NCI-H82 (cell line): ENCODE data around the gene SRGN.
"Not testable (repeated sequence)": the region's sequence is repeated elsewhere in the genome, so short reads cannot be mapped to it uniquely, and the experiment has no call there.

ENCODE experiments used
- DNase-seq: peaks from one replicate; lab custom pipeline; 2025; lab: John Stamatoyannopoulos, UW

The SRGN gene, protein sequence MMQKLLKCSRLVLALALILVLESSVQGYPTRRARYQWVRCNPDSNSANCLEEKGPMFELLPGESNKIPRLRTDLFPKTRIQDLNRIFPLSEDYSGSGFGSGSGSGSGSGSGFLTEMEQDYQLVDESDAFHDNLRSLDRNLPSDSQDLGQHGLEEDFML

DNA sequence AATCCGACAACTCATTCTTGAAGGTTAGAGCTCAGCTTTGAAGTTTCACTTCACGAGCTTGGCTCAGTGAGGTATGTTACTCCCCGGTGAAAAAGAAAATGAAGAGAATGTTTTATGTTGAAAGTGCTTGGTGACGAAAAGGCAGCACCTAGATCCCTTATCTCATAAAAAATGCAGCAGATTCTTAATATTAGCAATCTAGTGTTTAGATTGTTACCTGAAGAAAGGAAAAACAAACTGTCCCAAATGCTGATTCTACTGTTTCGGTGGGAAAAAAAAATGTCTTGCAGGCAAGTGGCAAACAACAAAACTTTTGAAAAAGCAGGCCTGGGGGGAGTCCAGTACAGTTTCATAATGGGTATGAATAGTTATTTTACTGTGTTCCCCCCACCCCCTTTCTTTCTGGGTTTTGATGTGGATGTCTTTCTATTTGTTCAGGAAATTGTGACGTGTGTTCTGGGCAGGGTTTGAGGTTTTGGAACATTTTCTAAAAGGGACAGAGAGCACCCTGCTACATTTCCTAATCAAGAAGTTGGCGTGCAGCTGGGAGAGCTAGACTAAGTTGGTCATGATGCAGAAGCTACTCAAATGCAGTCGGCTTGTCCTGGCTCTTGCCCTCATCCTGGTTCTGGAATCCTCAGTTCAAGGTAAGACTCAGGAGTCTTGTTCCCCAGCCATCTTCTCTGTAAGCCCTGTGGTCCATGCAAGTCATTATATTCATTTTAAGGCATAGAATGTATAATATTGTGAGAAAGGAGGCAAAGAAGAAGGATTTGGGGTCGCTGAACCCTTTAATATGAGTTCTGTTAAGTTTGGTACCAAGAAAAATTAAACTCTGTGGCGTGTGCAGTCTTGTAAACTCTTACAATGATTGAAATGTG is at the start of gene SRGN:
TSS of gene SRGN (plus strand) at position 514 of the 881 bp plus-strand sequence. CDS start at position 569, 55 bp downstream.
- DNase-seq = no peak

DNA sequence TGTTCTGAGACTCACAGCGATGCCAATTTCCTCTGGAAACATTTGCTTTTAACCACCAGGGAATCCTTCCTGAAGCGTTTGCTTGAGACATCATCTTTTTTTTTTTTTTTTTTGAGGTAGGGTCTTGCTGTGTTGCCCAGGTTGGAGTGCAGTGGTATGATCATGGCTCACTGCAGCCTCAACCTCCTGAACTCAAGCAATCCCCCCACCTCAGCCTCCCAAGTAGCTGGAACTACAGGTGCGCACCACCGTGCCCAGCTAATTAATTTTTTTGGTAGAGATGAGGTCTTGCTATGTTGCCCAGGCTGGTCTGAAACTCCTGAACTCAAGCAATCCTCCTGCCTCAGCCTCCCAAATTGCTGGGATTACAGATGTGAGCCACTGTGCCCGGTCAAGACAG is 47.0 kb upstream of the SRGN start:
- not testable (repeated sequence) for DNase-seq

DNA sequence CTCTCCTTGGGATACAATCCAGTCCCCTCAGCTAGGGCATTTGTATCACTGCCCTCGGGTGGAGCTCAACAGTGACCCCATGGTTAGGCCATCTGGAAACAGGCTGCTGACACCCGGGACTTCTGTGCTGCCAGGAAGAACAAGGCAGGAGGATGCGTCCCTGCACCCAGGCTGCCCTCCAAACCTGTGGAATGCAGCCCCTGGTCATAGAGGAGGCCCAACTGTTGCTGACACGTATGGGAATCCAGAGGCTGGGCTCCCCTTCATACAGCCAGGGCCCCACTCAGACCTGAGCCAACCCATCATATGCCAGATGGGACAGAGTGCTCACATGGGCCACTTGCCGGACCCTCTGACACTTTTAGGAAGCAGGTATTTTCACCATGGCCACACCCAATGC is 45.5 kb upstream of the SRGN start:
- DNase-seq = no peak

DNA sequence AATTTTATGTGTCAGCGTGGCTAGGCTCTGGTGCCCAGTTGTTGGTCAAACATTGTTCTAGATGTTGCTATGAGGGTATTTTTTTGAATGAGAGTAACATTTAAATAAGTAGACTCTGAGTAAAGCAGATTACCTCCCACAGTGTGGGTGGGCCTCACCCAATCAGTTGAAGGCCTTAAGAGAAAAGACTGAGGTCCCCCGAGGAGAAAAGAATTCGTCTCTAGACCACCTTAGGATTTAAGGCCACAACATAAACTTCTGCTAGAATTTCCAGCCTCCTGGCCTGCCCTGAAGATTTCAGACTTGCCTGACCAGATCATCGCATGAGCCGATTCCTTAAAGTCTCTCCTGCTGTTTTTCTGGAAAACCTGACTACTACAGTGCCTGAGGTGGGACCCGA is 45.1 kb upstream of the SRGN start:
- no peak for DNase-seq

DNA sequence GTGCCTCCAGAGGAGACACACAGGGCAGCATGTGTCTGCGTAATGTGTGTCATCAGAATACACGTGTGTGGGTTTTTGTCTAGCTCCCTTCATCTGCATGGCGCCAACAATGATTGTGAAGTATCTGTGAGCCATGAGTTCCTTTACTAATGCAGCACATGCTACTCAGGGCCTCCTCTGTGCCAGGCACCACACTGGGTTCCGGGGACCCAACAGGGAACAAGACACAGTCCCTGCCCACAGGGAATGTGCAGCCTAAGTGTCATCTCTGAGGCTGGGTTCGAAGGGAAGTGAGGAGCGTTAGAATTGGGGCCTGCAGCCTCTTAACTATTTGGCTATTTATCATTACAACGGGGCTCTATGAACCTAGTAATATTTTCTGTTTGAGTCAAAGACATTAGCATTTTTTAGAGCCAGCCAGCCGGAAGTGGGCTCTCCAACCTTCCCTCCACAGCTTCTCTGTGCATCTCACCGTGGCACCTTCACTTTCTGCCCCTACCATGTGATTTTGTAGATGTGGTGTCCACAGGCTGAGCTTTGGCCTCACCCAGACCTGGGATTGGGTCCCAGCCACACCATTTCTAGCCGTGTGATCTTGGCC is 43.9 kb upstream of the SRGN start:
- DNase-seq = no peak

DNA sequence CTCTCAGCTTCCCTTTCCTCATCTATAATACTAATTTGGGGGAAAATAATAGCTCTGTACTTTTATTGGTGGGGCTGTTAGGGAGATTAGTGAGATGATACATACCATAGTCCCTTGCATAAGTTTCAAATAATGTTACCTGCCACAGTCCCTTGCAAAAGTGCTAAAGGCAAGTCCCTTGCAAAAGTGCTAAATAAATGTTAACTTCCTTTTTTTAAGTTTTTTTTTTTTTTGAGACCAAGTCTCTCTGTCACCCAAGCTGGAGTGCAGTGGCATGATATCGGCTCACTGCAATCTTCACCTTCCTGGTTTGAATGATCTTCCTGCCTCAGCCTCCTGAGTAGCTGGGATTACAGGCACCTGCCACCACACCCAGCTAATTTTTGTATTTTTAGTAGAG is 43.4 kb upstream of the SRGN start:
- no peak for DNase-seq

DNA sequence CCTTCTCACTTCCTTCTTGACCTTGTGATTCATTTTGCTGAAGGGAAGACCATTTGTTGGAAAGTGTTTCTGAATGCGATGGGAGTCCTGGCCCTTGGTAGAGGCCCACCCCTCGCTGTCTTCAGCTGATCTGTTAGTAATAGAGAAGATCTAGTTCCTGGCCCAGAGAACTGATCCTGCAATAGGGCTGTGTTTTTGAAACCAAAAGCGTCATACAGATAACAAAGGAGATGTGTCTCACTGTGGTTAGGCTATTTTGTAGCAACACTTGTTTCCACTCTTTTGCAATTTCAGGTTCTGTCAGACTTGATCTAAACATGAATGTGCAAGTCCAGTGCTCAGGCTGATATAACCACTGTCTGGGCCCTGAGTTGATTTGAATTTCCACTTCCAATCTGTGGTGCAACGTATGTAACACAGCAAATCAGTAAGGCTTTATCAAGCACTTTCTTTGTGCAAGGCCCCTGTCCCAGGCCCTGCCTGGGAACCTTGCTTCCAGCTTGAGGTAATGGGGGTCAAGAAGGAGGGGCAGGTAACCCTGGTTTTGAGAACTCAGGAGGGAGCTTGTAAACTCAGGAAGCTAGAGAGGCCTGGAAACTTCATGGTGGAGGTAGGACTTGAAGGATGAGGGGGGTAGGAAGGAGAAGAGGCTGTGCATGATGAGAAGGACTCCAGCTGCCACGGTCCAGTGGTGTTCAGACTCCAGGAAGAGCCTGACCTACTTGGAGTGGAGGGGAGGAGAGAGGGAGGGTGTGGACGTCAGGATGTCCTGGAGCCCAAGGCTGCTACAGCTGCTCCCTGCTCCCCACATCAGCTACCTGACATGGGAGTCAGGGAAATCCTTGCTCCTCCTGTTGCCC is 42.2 kb upstream of the SRGN start:
- DNase-seq = no peak

DNA sequence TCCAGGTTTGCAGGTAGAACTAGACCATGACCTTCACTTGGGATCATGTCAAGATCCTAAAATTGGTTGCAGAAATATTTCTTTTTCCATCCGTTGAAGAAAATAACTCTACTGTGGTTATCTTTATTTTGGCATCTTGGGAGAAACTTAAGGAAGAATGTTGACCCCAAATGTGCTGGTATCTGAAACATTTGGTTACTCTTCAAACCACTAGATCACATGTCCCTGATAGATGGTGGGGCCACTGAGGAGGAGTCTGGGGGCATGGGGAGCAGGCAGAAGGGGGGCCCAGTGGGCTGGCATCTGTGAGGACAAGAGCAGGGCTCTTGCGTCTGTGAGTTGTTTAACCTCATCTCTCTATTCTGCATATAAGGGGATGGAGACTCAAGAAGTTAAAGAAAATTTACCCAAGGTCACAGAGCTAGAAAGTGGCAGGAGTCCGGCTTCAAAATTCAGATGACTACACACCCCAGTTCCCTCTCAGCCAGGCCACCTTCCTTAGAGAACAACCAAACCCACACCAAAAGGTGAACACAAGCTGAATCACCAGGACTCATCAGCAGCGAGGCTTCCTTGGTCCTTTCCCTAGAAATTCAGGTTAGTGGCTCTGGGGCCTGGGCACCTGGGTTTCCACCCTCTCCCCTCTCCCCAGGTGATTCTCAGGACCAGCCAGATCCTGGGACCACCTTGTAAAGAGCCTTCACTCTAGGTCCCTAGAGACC is 40.6 kb upstream of the SRGN start:
- DNase-seq = no peak

DNA sequence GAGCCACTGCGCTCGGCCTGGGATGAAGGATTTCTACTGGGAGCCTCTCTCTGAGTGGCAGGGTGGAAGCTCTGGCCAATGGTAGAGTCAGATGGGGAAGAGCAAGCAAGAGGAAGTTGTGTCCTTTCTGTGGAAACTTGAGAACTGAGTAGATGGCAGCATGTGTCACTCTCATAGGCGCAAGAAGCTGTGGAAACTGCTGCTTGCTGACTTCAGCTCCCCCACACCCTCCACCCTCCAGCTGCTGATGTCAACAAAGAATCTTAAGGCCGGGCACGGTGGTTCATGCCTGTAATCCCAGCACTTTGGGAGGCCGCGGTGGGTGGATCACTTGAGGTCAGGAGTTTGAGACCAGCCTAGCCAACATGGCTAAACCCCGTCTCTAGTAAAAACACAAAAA is 39.8 kb upstream of the SRGN start:
- DNase-seq = peak; percentile 6

DNA sequence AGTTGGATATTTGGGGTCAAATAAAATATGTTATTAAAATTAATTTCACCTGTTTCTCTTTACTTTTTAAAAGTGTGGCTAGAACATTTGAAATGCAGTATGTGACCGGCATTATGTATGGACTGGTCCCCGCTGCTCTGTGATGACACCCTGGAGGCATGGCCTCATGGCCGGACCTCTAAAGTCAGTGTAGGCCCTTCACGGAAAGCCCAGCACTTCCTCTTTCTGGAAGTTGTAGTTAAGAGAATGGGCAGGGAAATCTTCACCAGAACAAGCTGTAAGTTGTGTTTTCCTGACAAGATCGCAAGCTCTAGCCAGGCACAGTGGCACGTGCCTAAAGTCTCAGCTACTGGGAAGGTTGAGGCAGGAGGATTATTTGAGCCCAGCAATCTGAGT is 38.3 kb upstream of the SRGN start:
- DNase-seq = no peak

DNA sequence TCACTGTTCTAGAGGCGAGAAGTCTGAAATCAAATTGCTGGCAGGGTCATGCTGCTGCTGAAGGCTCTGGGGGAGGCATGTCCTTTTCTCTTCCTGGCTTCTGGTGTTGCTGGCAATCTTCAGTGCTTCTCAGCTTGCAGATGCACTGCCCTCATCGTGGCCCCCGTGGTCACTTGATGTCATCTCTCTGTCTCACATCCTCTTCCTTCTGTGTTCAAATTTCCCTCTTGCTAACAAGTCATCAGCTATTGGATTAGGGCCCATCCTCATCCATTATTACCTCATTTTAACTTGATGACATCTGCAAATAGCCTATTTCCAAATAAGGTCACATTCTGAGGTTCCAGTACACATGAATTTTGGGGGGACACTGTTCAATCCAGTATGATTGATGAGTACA is 36.6 kb upstream of the SRGN start:
- no peak for DNase-seq

DNA sequence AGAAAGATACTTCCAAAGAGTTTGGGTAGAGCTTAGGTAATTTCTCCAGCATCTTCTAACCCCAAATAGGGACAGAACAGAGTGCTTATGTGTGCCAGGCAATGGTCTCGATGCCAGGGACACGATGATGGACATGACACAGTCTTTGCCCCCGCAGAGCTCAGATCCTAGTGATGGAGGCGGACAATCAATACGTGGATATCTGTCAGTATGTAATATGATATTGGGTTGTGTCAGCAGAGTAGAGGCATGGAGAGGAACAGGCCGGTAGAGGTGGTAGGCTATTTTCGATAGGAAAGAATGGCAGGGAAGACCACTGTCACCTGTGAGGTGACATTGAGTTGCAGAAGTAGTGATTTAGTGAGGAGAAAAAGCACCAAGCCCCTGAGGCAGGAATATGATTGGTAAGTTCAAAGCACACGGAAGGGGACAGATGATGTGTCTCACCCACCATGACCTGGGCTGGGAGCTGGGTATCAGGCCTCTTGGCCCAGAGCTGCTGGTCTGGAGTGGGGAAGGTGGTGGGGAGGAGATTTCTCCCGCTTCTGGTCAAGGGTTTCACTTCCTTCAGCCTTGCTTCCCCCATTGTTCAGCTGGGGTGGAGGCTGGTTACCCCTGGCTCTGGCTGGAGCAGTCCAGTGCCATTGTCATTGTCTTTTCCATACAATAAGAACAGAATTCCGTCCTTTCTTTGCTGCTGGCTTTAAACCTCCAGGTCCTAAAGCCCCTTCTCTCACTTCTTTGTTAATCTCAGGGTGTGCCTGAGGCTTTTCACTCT is 36.0 kb upstream of the SRGN start:
- DNase-seq = no peak

DNA sequence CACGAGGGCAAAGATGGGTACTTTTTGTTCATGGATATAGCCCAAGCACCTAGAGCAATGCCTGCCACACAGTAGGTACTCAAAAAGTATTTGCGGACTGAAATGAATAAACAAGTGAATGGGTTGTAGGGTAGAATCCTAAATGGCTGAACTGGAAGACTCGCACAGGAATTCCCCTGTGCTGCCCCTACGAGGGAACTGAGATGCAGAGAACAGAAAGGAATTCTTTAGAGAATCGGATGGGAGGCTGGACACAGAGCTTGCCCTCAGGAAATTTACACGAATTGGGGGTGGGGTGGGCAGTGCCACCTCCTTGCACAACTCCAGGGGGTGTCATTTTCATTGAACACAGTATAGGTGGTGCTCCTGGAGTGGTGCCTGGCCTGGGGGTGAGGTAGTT is 35.2 kb upstream of the SRGN start:
- DNase-seq = no peak

DNA sequence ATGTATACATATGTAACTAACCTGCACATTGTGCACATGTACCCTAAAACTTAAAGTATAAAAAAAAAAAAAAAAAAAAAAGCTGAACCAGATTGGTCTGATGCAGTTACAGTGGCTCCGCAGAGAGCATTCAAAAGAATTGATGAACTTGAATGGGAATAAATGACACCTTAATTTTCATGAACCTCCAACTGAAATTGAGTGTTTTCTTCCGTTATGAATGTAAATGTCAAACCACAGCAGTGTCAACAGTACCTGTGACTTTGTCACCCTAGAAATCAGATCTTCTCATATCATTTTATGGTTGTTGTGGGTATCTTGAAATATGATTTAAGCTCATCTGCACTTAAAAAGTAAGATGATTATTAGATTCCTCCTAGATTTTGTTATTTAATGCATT is 32.7 kb upstream of the SRGN start:
- DNase-seq = no peak

DNA sequence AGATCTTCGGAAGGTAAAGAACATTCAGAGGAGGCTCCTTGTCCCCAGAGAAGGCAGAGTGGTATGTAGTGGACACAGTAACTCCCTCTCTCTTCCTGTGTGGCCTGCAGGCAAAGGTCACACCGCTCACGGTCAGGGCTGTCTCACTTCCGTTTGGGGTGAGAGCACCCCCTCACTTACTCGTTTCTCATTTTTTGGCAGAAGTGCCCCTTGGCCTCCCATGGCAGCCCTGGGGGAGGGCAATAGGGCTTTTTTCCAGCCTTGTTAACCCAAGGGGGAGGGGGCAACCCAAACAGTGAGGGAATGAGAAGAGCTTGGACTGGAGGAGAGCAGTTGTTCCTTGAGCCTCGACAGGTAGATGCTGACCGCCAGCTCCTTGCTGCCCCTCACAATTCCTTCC is 31.8 kb upstream of the SRGN start:
- DNase-seq = no peak

DNA sequence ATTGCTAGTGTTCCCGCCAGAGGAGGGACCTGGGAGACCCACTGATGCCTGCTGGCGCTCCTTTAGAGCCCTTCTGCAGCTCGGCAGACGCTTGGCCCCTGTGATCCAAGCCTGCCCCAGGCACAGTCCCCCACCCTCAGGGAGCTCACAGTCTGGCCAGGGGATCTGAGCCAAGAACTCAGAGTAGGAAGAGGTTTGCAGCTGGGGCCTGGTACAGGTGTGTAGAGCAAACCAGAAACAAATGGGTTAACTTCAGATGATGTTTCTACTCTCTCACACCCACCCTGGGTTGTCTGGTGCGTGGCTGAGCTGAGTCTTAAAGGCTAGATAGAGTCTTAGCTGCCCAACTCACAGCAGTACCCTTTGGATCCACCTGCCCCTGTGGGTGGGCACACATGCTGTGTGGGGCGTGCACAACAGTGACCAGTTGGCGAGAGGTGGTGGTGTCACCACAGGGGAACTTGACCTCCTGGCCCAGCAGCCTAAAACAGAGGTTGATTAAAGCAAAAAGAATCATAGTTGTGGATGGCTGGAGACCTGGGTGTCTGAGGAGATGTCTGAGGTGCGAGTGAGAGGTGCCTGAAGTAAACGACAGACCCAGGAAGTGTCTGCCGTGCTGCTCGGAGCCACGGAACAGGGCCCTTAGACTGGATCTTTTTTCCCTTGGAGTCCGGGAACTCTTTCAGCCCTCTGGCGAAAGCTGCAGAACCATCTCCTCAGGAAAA is 31.2 kb upstream of the SRGN start:
- no peak for DNase-seq

DNA sequence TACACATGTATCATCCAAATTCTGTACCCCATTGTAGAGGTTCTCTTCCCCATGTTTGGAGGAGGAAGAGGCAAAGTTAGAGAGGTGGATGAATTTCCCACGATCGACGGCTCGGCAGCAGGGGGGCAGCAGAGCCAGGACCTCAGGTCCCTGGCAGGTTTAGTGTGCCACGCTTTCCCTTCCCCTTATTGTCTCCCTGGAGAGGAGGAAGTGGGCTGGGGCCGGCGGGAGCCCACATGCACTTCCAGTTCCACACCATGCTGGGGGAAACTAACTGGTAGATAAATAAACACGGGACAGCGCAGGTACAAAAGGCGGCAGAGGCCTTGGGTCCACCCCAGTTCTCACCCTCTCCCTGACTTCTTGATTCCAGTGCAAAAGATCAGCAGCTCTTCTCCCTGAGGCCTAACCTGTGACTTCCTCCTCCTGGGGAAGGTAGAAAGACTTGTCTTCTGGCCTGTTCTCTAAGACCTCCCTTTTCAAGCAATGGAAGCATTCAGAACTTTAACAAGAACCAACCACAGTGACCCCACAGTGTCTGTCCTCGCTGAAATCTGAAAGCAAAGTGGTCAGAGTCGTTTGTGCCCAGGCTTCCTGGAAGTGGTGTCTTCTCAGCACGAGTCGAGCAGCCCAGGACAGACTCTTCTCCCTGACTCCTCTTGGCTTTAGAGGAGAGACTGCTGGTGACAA is 30.5 kb upstream of the SRGN start:
- no peak for DNase-seq

DNA sequence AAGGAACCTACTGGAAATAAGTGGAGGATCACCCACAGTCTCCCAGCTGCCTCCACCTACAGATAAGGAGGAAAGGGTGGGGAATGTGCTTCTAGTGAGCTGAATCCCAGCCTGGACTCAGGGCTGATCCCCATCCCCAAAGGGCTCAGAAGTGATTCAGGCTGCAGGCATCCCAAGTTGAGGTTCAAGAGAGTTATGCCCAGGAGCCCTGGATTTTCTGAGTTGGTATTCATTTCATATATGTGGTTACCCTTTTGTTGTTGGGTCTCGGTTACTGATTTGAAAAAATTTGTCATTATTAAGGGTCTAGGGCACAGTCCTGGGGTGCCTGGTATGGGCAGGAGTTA is 30.0 kb upstream of the SRGN start:
- no peak for DNase-seq

DNA sequence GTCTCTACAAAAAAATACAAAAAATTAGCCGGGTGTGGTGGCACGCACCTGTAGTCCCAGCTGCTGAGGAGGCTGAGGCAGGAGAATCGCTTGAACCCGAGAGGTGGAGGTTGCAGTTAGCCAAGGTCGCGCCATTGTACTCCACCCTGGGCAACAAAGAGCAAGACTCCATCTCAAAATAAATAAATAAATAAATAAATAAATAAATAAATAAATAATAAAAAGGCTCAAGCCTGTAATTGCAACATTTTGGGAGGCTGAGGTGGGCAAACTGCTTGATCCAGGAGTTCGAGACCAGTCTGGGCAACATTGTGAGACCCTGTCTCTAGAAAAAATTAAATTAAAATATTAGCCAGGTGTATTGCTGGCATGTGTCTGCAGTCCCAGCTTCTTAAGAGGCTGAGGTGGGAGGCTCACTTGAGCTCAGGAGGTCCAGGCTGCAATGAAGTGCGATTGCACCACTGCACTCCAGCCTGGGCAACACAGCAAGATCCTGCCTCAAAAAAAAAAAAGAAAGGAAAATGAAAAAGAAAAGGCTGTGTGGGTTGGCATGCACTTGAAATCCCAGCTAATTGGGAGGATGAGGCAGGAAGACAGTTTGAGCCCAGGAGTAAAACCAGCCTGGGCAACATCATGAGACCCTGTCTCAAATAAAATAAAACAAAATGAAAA is 27.6 kb upstream of the SRGN start:
- DNase-seq = no peak
